A673 (cell line): ENCODE data around the gene RALB. TPM values are rescaled to one million over a fixed set of nuclear protein-coding genes. Genes with fewer than 3 reads are reported as not detected.

Source experiments
- BruUV-seq: library from RNA; stranded (reverse); fragments of 400-500 nt; replicated peaks from 2 replicates; lab custom pipeline; 2021; lab: Mats Ljungman, UMichigan
- CTCF ChIA-PET: fragments of 300-600 bp; sonication (Branson Sonifier 250); formaldehyde crosslinking; loops from one replicate; lab custom pipeline; 2022; ENCODE audit warnings: antibody characterized with exemption; lab: Charles Lee
- POLR2A ChIA-PET: fragments of 300-600 bp; sonication (Branson Sonifier 250); formaldehyde crosslinking; loops from one replicate; lab custom pipeline; 2022; ENCODE audit warnings: antibody characterized with exemption; ENCODE audit not compliant: low non-redundant PET; lab: Charles Lee
- DNase-seq: peaks from one replicate; pipeline ENCODE4 v3.0.0-alpha.2; 2015; ENCODE audit warnings: low spot score
- H3K27ac ChIP-seq: fragments of 200-600 bp; sonication (generic); 2 replicates; pipeline ENCODE4 v1.5.1; 2016; ENCODE audit warnings: mixed run types, low read depth, mild to moderate bottlenecking, mixed read lengths, antibody characterized with exemption, low read length; ENCODE audit not compliant: poor library complexity, severe bottlenecking
- H3K27me3 ChIP-seq: fragments of 200-600 bp; sonication (generic); replicated peaks from 2 replicates; pipeline ENCODE4 v1.6.1; 2017; ENCODE audit warnings: mixed run types, low read depth, mild to moderate bottlenecking, mixed read lengths, antibody characterized with exemption, low read length; ENCODE audit not compliant: insufficient read depth, poor library complexity
- H3K36me3 ChIP-seq: fragments of 200-600 bp; sonication (generic); 2 replicates; pipeline ENCODE4 v1.6.1; 2016; ENCODE audit warnings: mixed run types, mild to moderate bottlenecking, mixed read lengths, antibody characterized with exemption, low read length; ENCODE audit not compliant: insufficient read depth, poor library complexity, severe bottlenecking
- H3K4me1 ChIP-seq: fragments of 200-600 bp; sonication (generic); 2 replicates; pipeline ENCODE4 v1.6.1; 2017; ENCODE audit warnings: mixed run types, mild to moderate bottlenecking, mixed read lengths, antibody characterized with exemption, low read length; ENCODE audit not compliant: insufficient read depth, poor library complexity, severe bottlenecking
- H3K4me3 ChIP-seq: fragments of 200-600 bp; sonication (generic); 2 replicates; pipeline ENCODE4 v1.5.1; 2016; ENCODE audit warnings: low read depth, mixed run types, mild to moderate bottlenecking, mixed read lengths, low read length; ENCODE audit not compliant: poor library complexity, severe bottlenecking
- H3K9me3 ChIP-seq: fragments of 200-600 bp; sonication (generic); 2 replicates; pipeline ENCODE4 v1.6.1; 2016; ENCODE audit warnings: mixed run types, low read depth, mild to moderate bottlenecking, mixed read lengths, antibody characterized with exemption, low read length; ENCODE audit not compliant: poor library complexity, severe bottlenecking
- EZH2 ChIP-seq: fragments of 200-600 bp; sonication (generic); IDR thresholded peaks from 2 replicates; pipeline ENCODE4 v1.6.1; 2017; ENCODE audit warnings: borderline replicate concordance, low read depth, mild to moderate bottlenecking, mixed read lengths, antibody characterized with exemption, low read length; ENCODE audit not compliant: poor library complexity, severe bottlenecking
- intact Hi-C: fragments of 100-400 bp; cut with micrococcal nuclease; formaldehyde crosslinking; loops from one replicate; pipeline ENCODE4 v1.10.0; 2022; ENCODE audit not compliant: unreplicated experiment
- total RNA-seq: library from RNA; stranded (reverse); gene quantifications from 2 replicates; pipeline ENCODE4 v1.2.3, GENCODE V29; 2021
- TF ChIP-seq, protein P1 (sequence below): fragments of 300-800, 200-600 bp; sonication (generic); conservative IDR thresholded peaks from 2 replicates; pipeline ENCODE4 v1.5.1; 2017; ENCODE audit warnings: low read depth, mild to moderate bottlenecking, antibody characterized with exemption, low read length, moderate library complexity, mixed read lengths

Gene RALB
- total RNA-seq, 1 experiment from 2014 or later: 47.0 TPM

DNA sequence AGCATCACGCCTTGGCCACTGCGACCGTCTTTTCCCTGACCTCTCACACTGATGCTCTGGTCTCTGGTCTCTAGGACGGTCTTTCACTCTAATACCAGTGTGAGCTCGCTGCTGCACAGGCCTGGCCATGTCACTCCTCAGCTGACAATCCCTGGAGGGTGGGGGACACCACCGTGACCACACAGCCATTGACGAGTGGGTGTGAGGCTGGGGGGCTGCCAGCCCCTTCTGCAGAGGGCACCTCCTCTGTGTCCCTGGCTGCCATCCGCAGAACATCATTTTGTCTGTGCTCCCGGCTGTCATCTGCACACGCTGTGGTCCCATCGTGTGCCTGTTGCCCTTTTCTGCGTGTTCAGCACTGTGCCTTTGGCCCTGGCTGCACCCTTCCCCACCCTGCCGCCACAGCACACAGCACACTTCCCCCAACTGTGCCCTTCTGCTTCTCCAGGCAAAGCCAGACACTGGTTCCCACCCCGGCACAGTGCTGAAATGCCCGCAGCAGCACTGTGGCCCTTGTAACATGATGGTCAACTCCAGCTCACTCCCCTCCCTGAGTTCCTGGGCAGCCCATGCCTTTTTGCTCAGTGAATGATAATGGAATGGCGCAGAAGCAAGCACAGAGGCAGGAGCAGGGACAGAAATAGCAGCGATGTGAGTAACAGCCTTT is 62.8 kb downstream of the RALB start:
- DNase-seq: no peak
- intact Hi-C loops: no loop called here
- no TSS peak for BruUV-seq

DNA sequence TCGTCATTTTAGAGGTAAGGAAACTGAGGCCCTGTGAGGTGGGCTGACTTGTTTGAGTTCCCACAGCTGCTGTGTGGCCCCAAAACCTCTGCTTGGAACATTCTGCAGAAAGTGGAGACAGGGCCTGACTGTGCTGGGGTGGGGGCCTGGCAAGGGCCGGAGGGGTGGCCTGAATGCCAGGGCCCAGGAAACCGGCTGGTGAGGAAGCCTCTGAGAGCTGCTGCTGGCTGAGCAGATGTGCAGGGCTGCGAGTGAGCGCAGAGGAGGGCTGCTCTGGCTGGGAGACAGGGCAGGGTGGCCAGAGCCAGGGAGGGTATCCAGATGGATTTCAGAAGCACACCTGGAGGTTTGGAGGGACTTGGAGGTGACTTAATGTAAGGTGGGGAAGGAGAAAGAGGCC is 63.4 kb downstream of the RALB start:
- H3K27me3 ChIP-seq: no peaks in the 10 kb centered on the region
- intact Hi-C loops: no loop called here
- POLR2A ChIA-PET: no interaction called here
- TF ChIP-seq, protein P1, sequence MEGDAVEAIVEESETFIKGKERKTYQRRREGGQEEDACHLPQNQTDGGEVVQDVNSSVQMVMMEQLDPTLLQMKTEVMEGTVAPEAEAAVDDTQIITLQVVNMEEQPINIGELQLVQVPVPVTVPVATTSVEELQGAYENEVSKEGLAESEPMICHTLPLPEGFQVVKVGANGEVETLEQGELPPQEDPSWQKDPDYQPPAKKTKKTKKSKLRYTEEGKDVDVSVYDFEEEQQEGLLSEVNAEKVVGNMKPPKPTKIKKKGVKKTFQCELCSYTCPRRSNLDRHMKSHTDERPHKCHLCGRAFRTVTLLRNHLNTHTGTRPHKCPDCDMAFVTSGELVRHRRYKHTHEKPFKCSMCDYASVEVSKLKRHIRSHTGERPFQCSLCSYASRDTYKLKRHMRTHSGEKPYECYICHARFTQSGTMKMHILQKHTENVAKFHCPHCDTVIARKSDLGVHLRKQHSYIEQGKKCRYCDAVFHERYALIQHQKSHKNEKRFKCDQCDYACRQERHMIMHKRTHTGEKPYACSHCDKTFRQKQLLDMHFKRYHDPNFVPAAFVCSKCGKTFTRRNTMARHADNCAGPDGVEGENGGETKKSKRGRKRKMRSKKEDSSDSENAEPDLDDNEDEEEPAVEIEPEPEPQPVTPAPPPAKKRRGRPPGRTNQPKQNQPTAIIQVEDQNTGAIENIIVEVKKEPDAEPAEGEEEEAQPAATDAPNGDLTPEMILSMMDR: no peak
- no peak for TF ChIP-seq EZH2
- H3K4me3 ChIP-seq: no peak overlapping the region
- H3K9me3 ChIP-seq: no peaks in the 10 kb centered on the region
- H3K4me1 ChIP-seq: no peaks in the 10 kb centered on the region
- H3K36me3 ChIP-seq: no peaks in the 10 kb centered on the region
- BruUV-seq: no TSS peak
- no peak overlapping the region for H3K27ac ChIP-seq
- CTCF ChIA-PET: interaction anchor here (0.6 kb wide), 1 partner anchor 799 kb away, joined by 4 read pairs; no protein-coding TSS in a partner anchor
- DNase-seq: no peak

More for the DNA sequence above, 62.8 kb downstream of the RALB start:
- H3K9me3 ChIP-seq: no peaks in the 10 kb centered on the region
- ChIA-PET POLR2A (no interaction called here), CTCF (no interaction called here)
- TF ChIP-seq EZH2: no peak
- TF ChIP-seq, protein P1: no peak
- no peaks in the 10 kb centered on the region for H3K36me3 ChIP-seq
- H3K4me1 ChIP-seq: no peaks in the 10 kb centered on the region
- H3K27ac ChIP-seq: no peak overlapping the region
- H3K27me3 ChIP-seq: no peaks in the 10 kb centered on the region
- H3K4me3 ChIP-seq: no peak overlapping the region

DNA sequence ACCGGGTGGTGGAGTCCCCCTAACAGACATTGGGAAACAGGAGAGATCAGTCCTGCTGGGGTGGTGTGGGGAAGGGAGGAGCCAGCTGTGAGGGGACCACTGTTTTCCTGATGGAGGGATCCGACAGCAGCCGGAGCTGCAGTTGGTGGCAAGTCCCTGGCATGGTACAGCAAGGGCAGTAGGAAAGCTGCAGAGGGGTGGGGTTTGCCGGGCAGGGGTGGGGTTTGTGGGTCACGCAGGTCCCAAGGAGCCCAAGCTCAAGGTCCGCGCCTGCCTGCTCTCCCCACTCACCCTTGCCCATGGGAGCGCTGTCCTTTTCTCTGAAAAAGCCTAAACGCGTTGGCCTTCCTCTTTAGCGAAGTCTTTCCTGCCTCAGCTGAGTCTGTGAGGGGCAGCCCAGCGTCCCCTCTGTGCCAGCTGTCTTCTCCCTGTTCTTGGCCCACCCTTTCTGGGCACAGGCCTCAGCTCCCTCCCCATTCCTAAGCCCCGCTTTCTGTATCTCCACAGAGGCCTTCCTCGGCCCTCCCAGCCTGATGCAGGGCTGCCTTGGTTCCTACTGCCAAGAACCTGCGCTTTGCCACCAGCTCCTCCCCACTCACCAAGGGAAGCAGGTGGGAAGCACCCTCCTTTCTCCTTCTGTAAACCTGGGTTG is 64.0 kb downstream of the RALB start:
- H3K27ac ChIP-seq: no peak overlapping the region
- H3K9me3 ChIP-seq: no peaks in the 10 kb centered on the region
- no TSS peak for BruUV-seq
- ChIA-PET POLR2A (no interaction called here), CTCF (interaction anchor here (0.6 kb wide), 1 partner anchor 799 kb away, joined by 4 read pairs; no protein-coding TSS in a partner anchor)
- H3K36me3 ChIP-seq: no peaks in the 10 kb centered on the region
- no peak for TF ChIP-seq EZH2
- TF ChIP-seq, protein P1: no peak
- no peak overlapping the region for H3K4me3 ChIP-seq
- no peaks in the 10 kb centered on the region for H3K4me1 ChIP-seq
- intact Hi-C loops: no loop called here
- no peaks in the 10 kb centered on the region for H3K27me3 ChIP-seq
- DNase-seq: no peak
